HCT116 (cell line): ENCODE results near the gene KANSL1. TPM values are rescaled to one million over a fixed set of nuclear protein-coding genes. Genes with fewer than 3 reads are reported as not detected.

Experiments
- ATAC-seq: fragments of 200-7000 bp; cut with Tn5 transposase; 2 replicates; pipeline ENCODE4 v1.9.1; 2020; ENCODE audit warnings: mild to moderate bottlenecking, moderate library complexity
- BruUV-seq: library from RNA; stranded (reverse); fragments of 400-500 nt; replicated peaks from 2 replicates; lab custom pipeline; 2021; lab: Mats Ljungman, UMichigan
- CTCF ChIA-PET: fragments of 300-600 bp; sonication (Branson Sonifier 250); formaldehyde crosslinking; loops from one replicate; lab custom pipeline; 2021; ENCODE audit warnings: antibody characterized with exemption; lab: Charles Lee
- POLR2A ChIA-PET: fragments of 300-600, 350-600 bp; sonication (Branson Sonifier 250); formaldehyde crosslinking; loops from one replicate; lab custom pipeline; 2021; ENCODE audit warnings: antibody characterized with exemption; lab: Charles Lee
- RAD21 ChIA-PET, 2 experiments: fragments of 300-600 bp; sonication (Branson Sonifier 250); formaldehyde crosslinking; loops; one replicate each; lab custom pipeline; 2023; ENCODE audit warnings: low total read pairs in 2 of 2; ENCODE audit not compliant: uncharacterized antibody in 2 of 2, unreplicated experiment in 2 of 2, low non-redundant PET in 1 of 2; lab: Charles Lee
- DNase-seq: peaks from one replicate; pipeline ENCODE4 v3.0.0-alpha.2; 2010; ENCODE audit warnings: low read depth, low spot score
- H2AFZ ChIP-seq: fragments of 200-600 bp; shearing (Covaris generic), sonication (generic); 2 replicates; pipeline ENCODE4 v1.6.1; 2017; ENCODE audit warnings: low read depth, mixed run types, mixed read lengths, antibody characterized with exemption, low read length; ENCODE audit not compliant: poor library complexity, severe bottlenecking
- H3K27ac ChIP-seq: 2 replicates; pipeline ENCODE4 v1.5.1; 2012; ENCODE audit warnings: low read depth, low read length
- H3K27me3 ChIP-seq: fragments of 200-600 bp; sonication (generic); 2 replicates; pipeline ENCODE4 v1.6.1; 2016; ENCODE audit warnings: mixed run types, low read length, mixed read lengths; ENCODE audit not compliant: insufficient read depth
- H3K36me3 ChIP-seq, 2 experiments: fragments of 200-500 bp in 1 of 2; fragments of 200-600 bp in 1 of 2; sonication (Bioruptor generic) in 1 of 2; sonication (generic) in 1 of 2; 2 replicates each; pipeline versions ENCODE4 v1.5.1 to v1.6.1; 2014 to 2016; ENCODE audit warnings: low read length in 2 of 2, inconsistent platforms in 1 of 2, mixed read lengths in 1 of 2, mixed run types in 1 of 2; ENCODE audit not compliant: insufficient read depth in 2 of 2, control insufficient read depth in 1 of 2
- H3K4me1 ChIP-seq, 2 experiments: fragments of 200-600 bp in 1 of 2; sonication (generic) in 1 of 2; 2 replicates each; pipeline versions ENCODE4 v1.5.1 to v1.6.1; 2012 to 2017; ENCODE audit warnings: low read length in 2 of 2, inconsistent platforms in 1 of 2, mild to moderate bottlenecking in 1 of 2, mixed read lengths in 1 of 2, mixed run types in 1 of 2, moderate library complexity in 1 of 2; ENCODE audit not compliant: insufficient read depth in 2 of 2, control insufficient read depth in 1 of 2
- H3K4me2 ChIP-seq: fragments of 200-600 bp; sonication (generic); 2 replicates; pipeline ENCODE4 v1.6.1; 2017; ENCODE audit warnings: mixed run types, low read length, mixed read lengths
- H3K4me3 ChIP-seq, 2 experiments: fragments of 200-600 bp in 1 of 2; sonication (generic) in 1 of 2; replicated peaks in 1 of 2; 2 replicates each; pipeline ENCODE4 v1.5.1; 2011 to 2016; ENCODE audit warnings: low read length in 2 of 2, control low read depth in 1 of 2, low read depth in 1 of 2, mild to moderate bottlenecking in 1 of 2, mixed read lengths in 1 of 2, mixed run types in 1 of 2
- H3K79me2 ChIP-seq: fragments of 200-600 bp; sonication (generic); 2 replicates; pipeline ENCODE4 v1.6.1; 2017; ENCODE audit warnings: mild to moderate bottlenecking, mixed run types, low read length, moderate library complexity, mixed read lengths; ENCODE audit not compliant: insufficient read depth
- H3K9ac ChIP-seq: fragments of 200-600 bp; sonication (generic); 2 replicates; pipeline ENCODE4 v1.6.1; 2016; ENCODE audit warnings: low read length, mixed read lengths
- H3K9me2 ChIP-seq: fragments of 200-600 bp; sonication (generic), shearing (Covaris generic); 2 replicates; pipeline ENCODE4 v1.6.1; 2017; ENCODE audit warnings: mixed run types, mild to moderate bottlenecking, moderate library complexity; ENCODE audit not compliant: insufficient read depth
- H3K9me3 ChIP-seq, 2 experiments: fragments of 200-500 bp in 1 of 2; fragments of 200-600 bp in 1 of 2; sonication (Bioruptor generic) in 1 of 2; sonication (generic) in 1 of 2; 2 replicates each; pipeline ENCODE4 v1.6.1; 2014 to 2017; ENCODE audit warnings: low read length in 2 of 2, mixed read lengths in 2 of 2, inconsistent platforms in 1 of 2, low read depth in 1 of 2, mild to moderate bottlenecking in 1 of 2, mixed run types in 1 of 2, moderate library complexity in 1 of 2; ENCODE audit not compliant: control insufficient read depth in 1 of 2, insufficient read depth in 1 of 2
- H4K20me1 ChIP-seq: fragments of 200-600 bp; sonication (generic), shearing (Covaris generic); 2 replicates; pipeline ENCODE4 v1.6.1; 2017; ENCODE audit warnings: mixed run types, mild to moderate bottlenecking, moderate library complexity; ENCODE audit not compliant: insufficient read depth
- ATF3 ChIP-seq: IDR thresholded peaks from 2 replicates; pipeline ENCODE4 v1.6.1; 2012
- CBX3 ChIP-seq: IDR thresholded peaks from 2 replicates; pipeline ENCODE4 v1.6.1; 2012; ENCODE audit warnings: low read depth
- CEBPB ChIP-seq: IDR thresholded peaks from 2 replicates; pipeline ENCODE4 v1.6.1; 2012; ENCODE audit warnings: low read depth
- CTCF ChIP-seq, 3 experiments: fragments of 200-600 bp in 1 of 3; sonication (generic) in 1 of 3; IDR thresholded peaks in 2 of 3; conservative IDR thresholded peaks in 1 of 3; 2 replicates each; pipeline ENCODE4 v1.5.1; 2012 to 2017; ENCODE audit warnings: low read depth in 2 of 3, low read length in 2 of 3, antibody characterized with exemption in 1 of 3, borderline replicate concordance in 1 of 3, control low read depth in 1 of 3, mild to moderate bottlenecking in 1 of 3, mixed read lengths in 1 of 3, mixed run types in 1 of 3, moderate library complexity in 1 of 3; ENCODE audit not compliant: insufficient read depth in 1 of 3
- EGR1 ChIP-seq: IDR thresholded peaks from 2 replicates; pipeline ENCODE4 v1.6.1; 2012; ENCODE audit warnings: low read depth
- ELF1 ChIP-seq: IDR thresholded peaks from 2 replicates; pipeline ENCODE4 v1.6.1; 2012; ENCODE audit warnings: low read depth, borderline replicate concordance
- EZH2 ChIP-seq: fragments of 200-600 bp; sonication (generic); IDR thresholded peaks from 2 replicates; pipeline ENCODE4 v1.6.1; 2017; ENCODE audit warnings: antibody characterized with exemption, mixed run types
- FOSL1 ChIP-seq: IDR thresholded peaks from 2 replicates; pipeline ENCODE4 v1.6.1; 2012; ENCODE audit warnings: low read depth
- JUND ChIP-seq: IDR thresholded peaks from 2 replicates; pipeline ENCODE4 v1.6.1; 2012
- POLR2AphosphoS5 ChIP-seq: IDR thresholded peaks from 2 replicates; pipeline ENCODE4 v1.6.1; 2011; ENCODE audit warnings: mild to moderate bottlenecking, low read depth, low read length, moderate library complexity
- RAD21 ChIP-seq: IDR thresholded peaks from 2 replicates; pipeline ENCODE4 v1.6.1; 2012; ENCODE audit warnings: low read depth, mild to moderate bottlenecking
- REST ChIP-seq: IDR thresholded peaks from 2 replicates; pipeline ENCODE4 v1.6.1; 2012; ENCODE audit warnings: low read depth
- SIN3A ChIP-seq: IDR thresholded peaks from 2 replicates; pipeline ENCODE4 v1.6.1; 2012; ENCODE audit warnings: low read depth
- SRF ChIP-seq: IDR thresholded peaks from 2 replicates; pipeline ENCODE4 v1.6.1; 2012; ENCODE audit warnings: low read depth
- TCF7L2 ChIP-seq: IDR thresholded peaks from 2 replicates; pipeline ENCODE4 v1.7.0; 2011; ENCODE audit warnings: borderline replicate concordance, inconsistent platforms; ENCODE audit not compliant: insufficient read depth, insufficient read length; ENCODE audit errors: extremely low read depth
- YY1 ChIP-seq: IDR thresholded peaks from 2 replicates; pipeline ENCODE4 v1.6.1; 2011; ENCODE audit warnings: low read length, low read depth, moderate library complexity, mild to moderate bottlenecking; ENCODE audit not compliant: insufficient replicate concordance; ENCODE audit errors: extremely low read depth
- ZFX ChIP-seq: fragments of 450-650 bp; IDR thresholded peaks from 2 replicates; pipeline ENCODE4 v1.6.1; 2017
- intact Hi-C: fragments of 100-400 bp; cut with micrococcal nuclease; formaldehyde crosslinking; loops from 2 replicates; pipeline ENCODE4 v1.10.0; 2022
- total RNA-seq: library from RNA; stranded (reverse); gene quantifications from one replicate; pipeline ENCODE4 v1.2.1, GENCODE V29; 2021; ENCODE audit not compliant: unreplicated experiment
- TF ChIP-seq, protein P1 (sequence below): IDR thresholded peaks from 2 replicates; pipeline ENCODE4 v1.6.1; 2012
- TF ChIP-seq, protein P2 (sequence below): IDR thresholded peaks from 2 replicates; pipeline ENCODE4 v1.6.1; 2011; ENCODE audit warnings: mild to moderate bottlenecking, low read length, moderate library complexity; ENCODE audit not compliant: insufficient replicate concordance; ENCODE audit errors: extremely low read depth

Gene KANSL1
- total RNA-seq, 1 experiment from 2014 or later = 77.5 TPM

DNA sequence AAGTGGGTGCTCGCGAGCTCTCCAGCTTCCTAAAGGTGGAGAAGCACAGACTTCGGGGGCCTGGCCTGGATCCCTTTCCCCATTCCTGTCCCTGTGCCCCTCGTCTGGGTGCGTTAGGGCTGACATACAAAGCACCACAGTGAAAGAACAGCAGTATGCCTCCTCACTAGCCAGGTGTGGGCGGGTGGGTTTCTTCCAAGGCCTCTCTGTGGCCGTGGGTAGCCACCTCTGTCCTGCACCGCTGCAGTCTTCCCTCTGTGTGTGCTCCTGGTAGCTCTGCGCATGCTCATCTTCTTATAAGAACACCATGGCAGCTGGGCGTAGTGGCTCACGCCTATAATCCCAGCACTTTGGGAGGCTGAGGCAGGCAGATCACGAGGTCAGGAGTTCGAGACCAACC lies 196.1 kb downstream of the KANSL1 start:
- DNase-seq (no peak), ATAC-seq (no peak)
- no peaks in the 10 kb centered on the region for H3K9me2 ChIP-seq
- no peaks in the 10 kb centered on the region for H4K20me1 ChIP-seq
- H3K4me2 ChIP-seq = no peak overlapping the region
- H3K79me2 ChIP-seq = no peaks in the 10 kb centered on the region
- RAD21 ChIA-PET = no interaction called here
- TF ChIP-seq, protein P1, sequence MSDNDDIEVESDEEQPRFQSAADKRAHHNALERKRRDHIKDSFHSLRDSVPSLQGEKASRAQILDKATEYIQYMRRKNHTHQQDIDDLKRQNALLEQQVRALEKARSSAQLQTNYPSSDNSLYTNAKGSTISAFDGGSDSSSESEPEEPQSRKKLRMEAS = no peak
- no peak for TF ChIP-seq ELF1
- no peak for TF ChIP-seq EZH2
- no peak for TF ChIP-seq CEBPB
- TF ChIP-seq, protein P2, sequence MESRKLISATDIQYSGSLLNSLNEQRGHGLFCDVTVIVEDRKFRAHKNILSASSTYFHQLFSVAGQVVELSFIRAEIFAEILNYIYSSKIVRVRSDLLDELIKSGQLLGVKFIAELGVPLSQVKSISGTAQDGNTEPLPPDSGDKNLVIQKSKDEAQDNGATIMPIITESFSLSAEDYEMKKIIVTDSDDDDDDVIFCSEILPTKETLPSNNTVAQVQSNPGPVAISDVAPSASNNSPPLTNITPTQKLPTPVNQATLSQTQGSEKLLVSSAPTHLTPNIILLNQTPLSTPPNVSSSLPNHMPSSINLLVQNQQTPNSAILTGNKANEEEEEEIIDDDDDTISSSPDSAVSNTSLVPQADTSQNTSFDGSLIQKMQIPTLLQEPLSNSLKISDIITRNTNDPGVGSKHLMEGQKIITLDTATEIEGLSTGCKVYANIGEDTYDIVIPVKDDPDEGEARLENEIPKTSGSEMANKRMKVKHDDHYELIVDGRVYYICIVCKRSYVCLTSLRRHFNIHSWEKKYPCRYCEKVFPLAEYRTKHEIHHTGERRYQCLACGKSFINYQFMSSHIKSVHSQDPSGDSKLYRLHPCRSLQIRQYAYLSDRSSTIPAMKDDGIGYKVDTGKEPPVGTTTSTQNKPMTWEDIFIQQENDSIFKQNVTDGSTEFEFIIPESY = no peak
- no peak for TF ChIP-seq CTCF (IDR thresholded peaks at IDR 0.05 in 2 of 3, conservative IDR thresholded peaks at IDR 0.05 in 1 of 3; ENCODE audit: borderline replicate concordance in 1 of 3, insufficient read depth in 1 of 3, low read depth in 2 of 3, low read length in 2 of 3)
- TF ChIP-seq POLR2AphosphoS5 = no peak
- no peak for TF ChIP-seq ATF3
- no peak for TF ChIP-seq RAD21
- TF ChIP-seq YY1 = no peak
- no peak for TF ChIP-seq REST
- TF ChIP-seq JUND = no peak
- TF ChIP-seq SRF = no peak
- TF ChIP-seq ZFX = no peak
- TF ChIP-seq CBX3 = no peak
- TF ChIP-seq FOSL1 = no peak
- TF ChIP-seq EGR1 = no peak
- no peak for TF ChIP-seq SIN3A
- TF ChIP-seq TCF7L2 = no peak
- TF ChIP-seq, all 23 proteins: peak for 0
- Histone ChIP-seq H2AFZ (no peak overlapping the region), H3K4me1 (no peaks in the 10 kb centered on the region), H3K36me3 (no peaks in the 10 kb centered on the region), H3K9me3 (no peaks in the 10 kb centered on the region), H3K9ac (no peak overlapping the region), H3K27me3 (no peaks in the 10 kb centered on the region), H3K4me3 (no peak overlapping the region), H3K27ac (no peak overlapping the region)
- BruUV-seq = no TSS peak
- POLR2A ChIA-PET = no interaction called here
- intact Hi-C loops = no loop called here
- CTCF ChIA-PET = no interaction called here
